ENCODE results near the gene SMIM41.

GRCh38 chr12:52070185-52070925, 9.1 kb upstream of the SMIM41 start:
- TF ChIP-seq EZH2phosphoT487 (IDR thresholded peaks at IDR 0.05; ENCODE audit: borderline replicate concordance, low read length) (no peak), CTCF (conservative IDR thresholded peaks at IDR 0.05; ENCODE audit: low read depth, low read length) (no peak), EZH2 (IDR thresholded peaks at IDR 0.05; ENCODE audit: low read length, unreplicated experiment) (no peak)

Data from PC-3 (cell line).